OCI-LY7 (cell line): ENCODE measurements around the gene OTUD6A. TPM values are rescaled to one million over a fixed set of nuclear protein-coding genes. Genes with fewer than 3 reads are reported as not detected.

Source experiments
- BruUV-seq: library from RNA; stranded (reverse); fragments of 400-500 nt; replicated peaks from 2 replicates; lab custom pipeline; 2021; lab: Mats Ljungman, UMichigan
- CTCF ChIA-PET: fragments of 300-600 bp; sonication (Branson Sonifier 250); formaldehyde crosslinking; loops from one replicate; lab custom pipeline; 2022; ENCODE audit warnings: antibody characterized with exemption; ENCODE audit not compliant: unreplicated experiment; lab: Charles Lee
- POLR2A ChIA-PET: fragments of 300-600 bp; sonication (Branson Sonifier 250); formaldehyde crosslinking; loops from one replicate; lab custom pipeline; 2022; ENCODE audit warnings: antibody characterized with exemption; lab: Charles Lee
- DNase-seq: peaks from one replicate; pipeline ENCODE4 v3.0.0-alpha.2; 2015; ENCODE audit warnings: low spot score
- H2AFZ ChIP-seq: fragments of 200-600 bp; sonication (generic), shearing (Covaris generic); 2 replicates; pipeline ENCODE4 v1.6.1; 2014; ENCODE audit warnings: mild to moderate bottlenecking, antibody characterized with exemption, low read length, moderate library complexity
- H3K27ac ChIP-seq: fragments of 200-600 bp; sonication (generic); 2 replicates; pipeline ENCODE4 v1.5.1; 2014; ENCODE audit warnings: mixed run types, low read depth, mild to moderate bottlenecking, moderate library complexity, low read length, inconsistent platforms; ENCODE audit not compliant: poor library complexity, severe bottlenecking
- H3K36me3 ChIP-seq: fragments of 200-600 bp; sonication (generic); 2 replicates; pipeline ENCODE4 v1.6.1; 2014; ENCODE audit warnings: mild to moderate bottlenecking, antibody characterized with exemption, low read length, moderate library complexity, mixed read lengths; ENCODE audit not compliant: insufficient read depth
- H3K4me1 ChIP-seq: fragments of 200-600 bp; sonication (generic); 2 replicates; pipeline ENCODE4 v1.5.1; 2014; ENCODE audit warnings: mild to moderate bottlenecking, low read length; ENCODE audit not compliant: insufficient read depth, poor library complexity, severe bottlenecking
- H3K4me2 ChIP-seq: fragments of 200-600 bp; sonication (generic); 2 replicates; pipeline ENCODE4 v1.6.1; 2014; ENCODE audit warnings: mild to moderate bottlenecking, low read length
- H3K4me3 ChIP-seq: fragments of 200-600 bp; sonication (generic); 2 replicates; pipeline ENCODE4 v1.5.1; 2014; ENCODE audit warnings: mild to moderate bottlenecking, low read depth, low read length; ENCODE audit not compliant: poor library complexity, severe bottlenecking
- H3K79me2 ChIP-seq: fragments of 200-600 bp; sonication (generic); 2 replicates; pipeline ENCODE4 v1.6.1; 2016; ENCODE audit warnings: low read depth, mild to moderate bottlenecking, low read length, moderate library complexity, mixed read lengths; ENCODE audit not compliant: insufficient read depth
- H3K9me2 ChIP-seq: fragments of 200-600 bp; sonication (generic); 2 replicates; pipeline ENCODE4 v1.6.1; 2016; ENCODE audit warnings: mild to moderate bottlenecking, low read length, mixed read lengths; ENCODE audit not compliant: insufficient read depth
- H3K9me3 ChIP-seq: fragments of 200-600 bp; sonication (generic); 2 replicates; pipeline ENCODE4 v1.6.1; 2014; ENCODE audit warnings: mild to moderate bottlenecking, mixed run types, low read length, mixed read lengths
- H4K20me1 ChIP-seq: fragments of 200-600 bp; sonication (generic); 2 replicates; pipeline ENCODE4 v1.6.1; 2014; ENCODE audit warnings: mild to moderate bottlenecking, antibody characterized with exemption, low read length, moderate library complexity, mixed read lengths; ENCODE audit not compliant: insufficient read depth
- EZH2phosphoT487 ChIP-seq: fragments of 200-600 bp; sonication (generic); IDR thresholded peaks from 2 replicates; pipeline ENCODE4 v1.6.1; 2018; ENCODE audit warnings: low read depth, borderline replicate concordance, mild to moderate bottlenecking, mixed run types, antibody characterized with exemption, low read length, moderate library complexity, mixed read lengths
- intact Hi-C: fragments of 100-400 bp; cut with micrococcal nuclease; formaldehyde crosslinking; loops from one replicate; pipeline ENCODE4 v1.10.0; 2022; ENCODE audit not compliant: unreplicated experiment
- total RNA-seq, 2 experiments: library from RNA; depleted of rRNA in 1 of 2; stranded (reverse); fragments of >200 nt in 1 of 2; shearing (Covaris generic) in 1 of 2; gene quantifications; 2 replicates each; pipeline ENCODE4 v1.2.3, GENCODE V29; 2014 to 2022
- TF ChIP-seq, protein P1 (sequence below): fragments of 200-600 bp; sonication (generic); conservative IDR thresholded peaks from 2 replicates; pipeline ENCODE4 v1.5.1; 2014; ENCODE audit warnings: mild to moderate bottlenecking, antibody characterized with exemption, low read length, moderate library complexity, mixed read lengths

Gene OTUD6A
- total RNA-seq, 2 experiments from 2014 or later: not detected

DNA sequence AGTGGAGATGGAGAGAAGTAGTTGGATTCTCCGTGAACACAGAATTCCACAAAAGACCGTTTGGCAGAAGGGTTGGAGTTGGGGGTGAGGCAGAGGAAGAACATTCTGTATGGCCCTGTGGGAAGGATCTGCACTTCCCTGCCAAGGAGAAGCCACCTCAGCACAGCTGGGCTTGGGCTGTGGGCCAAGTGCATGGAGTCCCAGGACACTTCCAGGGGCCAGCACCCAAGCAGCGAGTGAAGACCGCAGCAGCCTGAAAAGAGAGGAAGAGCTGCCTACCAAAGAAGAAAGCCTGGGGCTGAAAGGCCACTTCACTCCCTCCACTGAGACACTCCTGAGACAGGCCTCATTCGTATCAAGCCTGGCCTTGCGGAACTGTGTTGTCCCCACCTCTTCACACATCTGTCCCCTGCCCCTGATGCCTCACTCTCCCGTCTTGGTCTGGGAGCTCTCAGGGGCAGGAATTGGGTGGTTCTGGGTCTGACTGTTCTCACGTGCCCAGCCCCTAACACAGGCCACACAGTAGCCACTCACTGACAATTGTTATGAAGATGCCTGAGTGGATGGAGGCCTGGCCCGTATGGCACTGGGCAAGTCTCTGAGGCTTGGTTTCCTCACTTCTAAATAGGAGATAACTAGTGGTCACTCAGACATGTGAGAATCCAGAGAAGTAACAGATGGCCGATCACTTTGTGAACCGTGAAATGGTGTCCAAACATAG is 9.2 kb upstream of the OTUD6A start:
- Histone ChIP-seq H3K27ac (no peak overlapping the region), H2AFZ (no peak overlapping the region), H3K36me3 (no peaks in the 10 kb centered on the region), H3K9me2 (no peaks in the 10 kb centered on the region), H3K9me3 (no peaks in the 10 kb centered on the region), H3K4me1 (no peaks in the 10 kb centered on the region), H4K20me1 (no peaks in the 10 kb centered on the region), H3K4me2 (no peak overlapping the region), H3K79me2 (no peaks in the 10 kb centered on the region), H3K4me3 (no peak overlapping the region)
- intact Hi-C loops: no loop called here
- no peak for DNase-seq
- ChIA-PET CTCF (no interaction called here), POLR2A (no interaction called here)
- no TSS peak for BruUV-seq
- TF ChIP-seq EZH2phosphoT487: no peak

DNA sequence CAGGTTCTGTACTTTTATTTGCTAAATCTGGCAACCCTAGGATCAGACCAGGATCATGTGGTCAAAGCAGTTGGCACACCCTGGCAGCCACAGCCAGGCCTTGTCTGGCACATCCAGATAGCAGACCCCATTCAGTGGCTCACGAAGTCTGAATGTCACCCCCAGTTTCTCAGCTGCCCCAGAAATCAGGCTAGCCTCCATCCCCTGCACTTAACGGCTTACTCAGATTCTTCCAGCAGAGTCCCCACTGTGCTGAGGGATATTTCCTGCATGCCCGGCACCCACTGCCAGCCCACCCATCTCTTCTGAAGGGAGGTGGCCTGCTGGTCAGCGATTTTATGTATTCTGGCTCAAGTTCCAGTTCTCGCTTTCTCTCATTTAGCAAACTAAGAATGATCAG is 7.9 kb upstream of the OTUD6A start:
- DNase-seq: no peak
- CTCF ChIA-PET: no interaction called here
- Histone ChIP-seq H3K4me1 (no peaks in the 10 kb centered on the region), H3K79me2 (no peaks in the 10 kb centered on the region), H3K4me2 (no peak overlapping the region), H3K9me3 (no peaks in the 10 kb centered on the region), H3K36me3 (no peaks in the 10 kb centered on the region), H3K9me2 (no peaks in the 10 kb centered on the region), H2AFZ (no peak overlapping the region), H4K20me1 (no peaks in the 10 kb centered on the region), H3K4me3 (no peak overlapping the region), H3K27ac (no peak overlapping the region)
- TF ChIP-seq EZH2phosphoT487: no peak
- TF ChIP-seq, protein P1, sequence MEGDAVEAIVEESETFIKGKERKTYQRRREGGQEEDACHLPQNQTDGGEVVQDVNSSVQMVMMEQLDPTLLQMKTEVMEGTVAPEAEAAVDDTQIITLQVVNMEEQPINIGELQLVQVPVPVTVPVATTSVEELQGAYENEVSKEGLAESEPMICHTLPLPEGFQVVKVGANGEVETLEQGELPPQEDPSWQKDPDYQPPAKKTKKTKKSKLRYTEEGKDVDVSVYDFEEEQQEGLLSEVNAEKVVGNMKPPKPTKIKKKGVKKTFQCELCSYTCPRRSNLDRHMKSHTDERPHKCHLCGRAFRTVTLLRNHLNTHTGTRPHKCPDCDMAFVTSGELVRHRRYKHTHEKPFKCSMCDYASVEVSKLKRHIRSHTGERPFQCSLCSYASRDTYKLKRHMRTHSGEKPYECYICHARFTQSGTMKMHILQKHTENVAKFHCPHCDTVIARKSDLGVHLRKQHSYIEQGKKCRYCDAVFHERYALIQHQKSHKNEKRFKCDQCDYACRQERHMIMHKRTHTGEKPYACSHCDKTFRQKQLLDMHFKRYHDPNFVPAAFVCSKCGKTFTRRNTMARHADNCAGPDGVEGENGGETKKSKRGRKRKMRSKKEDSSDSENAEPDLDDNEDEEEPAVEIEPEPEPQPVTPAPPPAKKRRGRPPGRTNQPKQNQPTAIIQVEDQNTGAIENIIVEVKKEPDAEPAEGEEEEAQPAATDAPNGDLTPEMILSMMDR: no peak
- no TSS peak for BruUV-seq
- intact Hi-C loops: no loop called here
- POLR2A ChIA-PET: no interaction called here

DNA sequence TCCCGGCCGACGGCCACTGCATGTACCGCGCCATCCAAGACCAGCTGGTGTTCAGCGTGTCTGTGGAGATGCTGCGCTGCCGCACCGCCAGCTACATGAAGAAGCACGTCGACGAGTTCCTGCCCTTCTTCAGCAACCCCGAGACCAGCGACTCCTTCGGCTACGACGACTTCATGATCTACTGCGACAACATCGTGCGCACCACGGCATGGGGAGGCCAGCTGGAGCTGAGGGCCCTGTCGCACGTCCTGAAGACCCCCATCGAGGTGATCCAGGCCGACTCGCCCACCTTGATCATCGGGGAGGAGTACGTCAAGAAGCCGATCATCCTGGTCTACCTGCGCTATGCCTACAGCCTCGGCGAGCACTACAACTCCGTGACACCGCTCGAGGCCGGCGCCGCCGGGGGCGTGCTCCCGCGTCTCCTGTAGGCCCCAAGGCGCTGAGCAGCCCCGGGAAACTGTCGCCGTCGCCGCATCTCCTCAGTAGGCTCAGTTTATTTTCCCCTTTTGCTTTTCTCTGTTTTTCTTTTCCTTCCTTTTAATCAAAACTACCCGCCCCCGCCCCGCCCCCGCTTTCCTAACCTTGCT is 799 bp downstream of the OTUD6A start:
- H3K9me2 ChIP-seq: no peaks in the 10 kb centered on the region
- ChIA-PET CTCF (no interaction called here), POLR2A (no interaction called here)
- no peaks in the 10 kb centered on the region for H3K4me1 ChIP-seq
- no peak overlapping the region for H3K4me3 ChIP-seq
- H2AFZ ChIP-seq: no peak overlapping the region
- no peak for DNase-seq
- H3K27ac ChIP-seq: no peak overlapping the region
- H3K79me2 ChIP-seq: no peaks in the 10 kb centered on the region
- H3K9me3 ChIP-seq: no peaks in the 10 kb centered on the region
- no peaks in the 10 kb centered on the region for H4K20me1 ChIP-seq
- intact Hi-C loops: no loop called here
- no peak overlapping the region for H3K4me2 ChIP-seq
- H3K36me3 ChIP-seq: no peaks in the 10 kb centered on the region
- BruUV-seq: no TSS peak
- TF ChIP-seq, protein P1: no peak
- no peak for TF ChIP-seq EZH2phosphoT487
